Panc1 (cell line): ENCODE measurements around the gene MAST4.

Experiments used
- TF ChIP-seq, protein P1 (sequence below): fragments of 450-650 bp; IDR thresholded peaks from 2 replicates; pipeline ENCODE4 v1.5.1; 2017; ENCODE audit warnings: mild to moderate bottlenecking
- TF ChIP-seq, protein P2 (sequence below), 2 experiments: IDR thresholded peaks; 2 replicates each; pipeline ENCODE4 v1.6.1; 2011 to 2012; ENCODE audit warnings: low read depth in 2 of 2, control low read depth in 1 of 2, low read length in 1 of 2, mild to moderate bottlenecking in 1 of 2, moderate library complexity in 1 of 2; ENCODE audit not compliant: insufficient read depth in 1 of 2

DNA sequence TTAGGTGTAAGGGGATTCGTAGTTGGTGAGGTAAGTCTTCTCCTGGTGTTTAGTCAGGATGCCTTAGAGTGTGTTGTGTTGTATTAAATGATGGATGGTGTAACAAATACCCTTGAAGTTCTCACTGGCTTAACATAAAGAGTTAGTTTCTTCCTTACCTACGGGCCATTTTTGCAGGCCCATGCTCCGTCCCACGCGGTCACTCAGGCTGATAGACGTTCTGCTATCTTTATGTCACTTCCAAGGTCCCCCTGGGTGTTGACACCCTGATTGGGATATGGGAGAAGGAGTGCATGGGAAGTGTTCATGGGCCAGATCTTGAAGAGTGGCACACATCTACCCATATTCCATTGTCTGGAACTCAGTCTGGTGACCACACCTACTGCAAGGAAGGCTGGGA, 214.0 kb downstream of the MAST4 start:
- TF ChIP-seq, protein P1, sequence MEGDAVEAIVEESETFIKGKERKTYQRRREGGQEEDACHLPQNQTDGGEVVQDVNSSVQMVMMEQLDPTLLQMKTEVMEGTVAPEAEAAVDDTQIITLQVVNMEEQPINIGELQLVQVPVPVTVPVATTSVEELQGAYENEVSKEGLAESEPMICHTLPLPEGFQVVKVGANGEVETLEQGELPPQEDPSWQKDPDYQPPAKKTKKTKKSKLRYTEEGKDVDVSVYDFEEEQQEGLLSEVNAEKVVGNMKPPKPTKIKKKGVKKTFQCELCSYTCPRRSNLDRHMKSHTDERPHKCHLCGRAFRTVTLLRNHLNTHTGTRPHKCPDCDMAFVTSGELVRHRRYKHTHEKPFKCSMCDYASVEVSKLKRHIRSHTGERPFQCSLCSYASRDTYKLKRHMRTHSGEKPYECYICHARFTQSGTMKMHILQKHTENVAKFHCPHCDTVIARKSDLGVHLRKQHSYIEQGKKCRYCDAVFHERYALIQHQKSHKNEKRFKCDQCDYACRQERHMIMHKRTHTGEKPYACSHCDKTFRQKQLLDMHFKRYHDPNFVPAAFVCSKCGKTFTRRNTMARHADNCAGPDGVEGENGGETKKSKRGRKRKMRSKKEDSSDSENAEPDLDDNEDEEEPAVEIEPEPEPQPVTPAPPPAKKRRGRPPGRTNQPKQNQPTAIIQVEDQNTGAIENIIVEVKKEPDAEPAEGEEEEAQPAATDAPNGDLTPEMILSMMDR, result no peak
- TF ChIP-seq, protein P2, sequence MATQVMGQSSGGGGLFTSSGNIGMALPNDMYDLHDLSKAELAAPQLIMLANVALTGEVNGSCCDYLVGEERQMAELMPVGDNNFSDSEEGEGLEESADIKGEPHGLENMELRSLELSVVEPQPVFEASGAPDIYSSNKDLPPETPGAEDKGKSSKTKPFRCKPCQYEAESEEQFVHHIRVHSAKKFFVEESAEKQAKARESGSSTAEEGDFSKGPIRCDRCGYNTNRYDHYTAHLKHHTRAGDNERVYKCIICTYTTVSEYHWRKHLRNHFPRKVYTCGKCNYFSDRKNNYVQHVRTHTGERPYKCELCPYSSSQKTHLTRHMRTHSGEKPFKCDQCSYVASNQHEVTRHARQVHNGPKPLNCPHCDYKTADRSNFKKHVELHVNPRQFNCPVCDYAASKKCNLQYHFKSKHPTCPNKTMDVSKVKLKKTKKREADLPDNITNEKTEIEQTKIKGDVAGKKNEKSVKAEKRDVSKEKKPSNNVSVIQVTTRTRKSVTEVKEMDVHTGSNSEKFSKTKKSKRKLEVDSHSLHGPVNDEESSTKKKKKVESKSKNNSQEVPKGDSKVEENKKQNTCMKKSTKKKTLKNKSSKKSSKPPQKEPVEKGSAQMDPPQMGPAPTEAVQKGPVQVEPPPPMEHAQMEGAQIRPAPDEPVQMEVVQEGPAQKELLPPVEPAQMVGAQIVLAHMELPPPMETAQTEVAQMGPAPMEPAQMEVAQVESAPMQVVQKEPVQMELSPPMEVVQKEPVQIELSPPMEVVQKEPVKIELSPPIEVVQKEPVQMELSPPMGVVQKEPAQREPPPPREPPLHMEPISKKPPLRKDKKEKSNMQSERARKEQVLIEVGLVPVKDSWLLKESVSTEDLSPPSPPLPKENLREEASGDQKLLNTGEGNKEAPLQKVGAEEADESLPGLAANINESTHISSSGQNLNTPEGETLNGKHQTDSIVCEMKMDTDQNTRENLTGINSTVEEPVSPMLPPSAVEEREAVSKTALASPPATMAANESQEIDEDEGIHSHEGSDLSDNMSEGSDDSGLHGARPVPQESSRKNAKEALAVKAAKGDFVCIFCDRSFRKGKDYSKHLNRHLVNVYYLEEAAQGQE (IDR thresholded peaks at IDR 0.05; ENCODE audit: insufficient read depth in 1 of 2, low read depth in 2 of 2, low read length in 1 of 2), result no peak
